ENCODE results near the gene ITSN2.

The ITSN2 gene

DNA sequence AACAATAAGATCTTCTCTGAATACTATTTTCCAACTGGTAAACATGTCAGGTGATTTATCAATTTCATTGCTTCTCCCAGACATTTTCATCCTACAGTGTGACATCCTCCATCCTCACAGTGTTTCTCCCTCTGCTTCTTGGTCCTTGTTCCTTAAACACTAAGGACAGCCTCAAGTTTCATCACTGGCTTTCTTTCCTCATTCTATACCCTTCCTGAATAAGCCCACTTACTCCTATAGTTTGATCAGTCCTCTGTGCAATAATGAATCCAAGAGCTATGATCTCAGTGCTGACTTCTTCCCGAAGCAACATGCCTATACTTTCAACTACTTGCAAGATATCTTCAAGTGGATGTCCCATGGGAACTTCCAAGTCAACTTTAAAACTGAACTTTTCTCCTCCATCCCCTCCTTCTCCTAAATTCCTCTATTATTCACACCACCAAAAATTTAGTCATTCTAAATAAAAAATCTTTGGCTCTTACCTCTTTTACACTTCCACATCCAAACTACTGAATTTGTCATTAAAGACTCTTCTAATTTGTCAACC, 97.8 kb downstream of the ITSN2 start:
- no peak for DNase-seq

DNA sequence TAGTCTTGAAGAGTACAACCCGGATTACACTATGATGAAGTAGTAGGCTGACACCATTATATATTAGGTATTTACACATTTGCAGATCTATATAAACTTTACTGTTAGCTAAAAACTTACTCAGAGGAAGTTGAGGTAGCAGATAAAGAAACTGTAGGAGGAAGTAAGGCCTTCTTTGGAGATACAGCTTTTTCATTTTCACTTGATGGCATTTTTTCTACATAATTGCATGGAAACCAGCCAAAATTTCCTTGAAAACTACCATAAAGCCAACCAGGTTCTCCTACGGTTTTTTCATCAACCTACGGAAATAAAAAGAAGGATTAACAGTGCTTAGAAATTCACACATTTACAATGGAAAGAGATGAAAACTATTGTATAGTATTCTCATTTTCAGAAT, 98.9 kb downstream of the ITSN2 start:
- DNase-seq, result no peak

DNA sequence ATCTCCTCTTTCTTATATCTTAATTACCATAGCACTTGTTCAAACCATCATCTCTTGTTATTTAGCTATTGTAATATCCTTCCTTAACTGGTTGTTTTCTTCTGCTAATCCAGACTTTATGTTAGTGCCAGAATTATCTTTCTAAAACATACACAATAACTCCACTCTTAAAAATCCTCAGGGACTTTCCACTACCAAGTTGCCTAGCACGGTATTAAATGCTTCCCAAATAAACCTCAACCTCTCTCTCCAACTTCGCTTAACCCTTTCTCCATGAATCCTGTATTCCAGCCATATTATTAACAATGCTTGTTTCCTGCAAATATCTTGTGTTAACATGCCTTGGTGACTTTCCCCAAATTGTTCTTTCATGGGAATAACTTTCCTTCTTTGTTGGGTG, 101.0 kb downstream of the ITSN2 start:
- DNase-seq, result no peak

DNA sequence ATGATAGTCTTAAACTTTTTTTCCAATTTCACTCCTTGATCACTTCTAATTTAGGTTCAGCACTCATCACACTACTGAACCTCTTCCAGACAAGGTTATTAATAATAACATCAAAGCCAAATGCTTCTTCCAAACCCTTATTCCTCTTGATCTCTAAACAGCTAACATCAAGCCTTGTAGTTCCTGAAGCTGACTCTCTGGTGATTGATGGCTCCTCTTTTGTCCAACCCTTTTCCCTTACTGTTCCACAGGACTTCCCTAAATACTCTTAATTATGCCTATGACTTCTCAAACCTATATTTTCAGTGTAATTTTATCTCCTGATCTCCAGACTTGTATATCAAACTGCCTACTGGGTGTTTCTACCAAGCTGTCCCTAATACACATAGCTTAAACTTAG, 101.6 kb downstream of the ITSN2 start:
- DNase-seq, result no peak

DNA sequence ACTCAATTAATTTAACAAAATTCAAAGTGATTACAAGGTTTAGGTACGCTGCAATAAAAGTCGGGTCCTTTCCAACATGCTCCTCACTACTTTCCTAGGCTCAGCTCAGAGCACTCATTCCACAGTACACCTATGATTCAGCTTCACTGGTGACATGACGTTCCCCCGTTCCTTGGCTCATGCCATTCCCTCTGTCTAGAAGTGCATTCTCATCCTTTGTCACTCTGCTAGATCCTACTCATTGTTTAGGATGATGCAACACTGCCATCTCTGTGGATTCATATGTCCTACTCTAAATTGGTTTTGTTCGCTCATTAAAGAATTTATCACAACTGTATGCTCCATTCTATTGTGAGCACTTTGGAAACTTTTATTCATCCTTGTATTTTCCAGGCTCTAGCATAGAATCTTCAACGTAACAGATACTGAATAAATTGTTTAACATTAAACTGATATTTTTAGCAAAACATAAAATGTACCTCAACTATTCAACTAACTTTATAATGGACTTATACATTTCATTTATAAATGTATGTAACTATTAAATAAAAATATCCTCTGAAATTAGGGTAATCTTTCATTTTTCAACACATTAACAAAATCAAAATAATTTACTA, 106.9 kb downstream of the ITSN2 start:
- no peak for DNase-seq

DNA sequence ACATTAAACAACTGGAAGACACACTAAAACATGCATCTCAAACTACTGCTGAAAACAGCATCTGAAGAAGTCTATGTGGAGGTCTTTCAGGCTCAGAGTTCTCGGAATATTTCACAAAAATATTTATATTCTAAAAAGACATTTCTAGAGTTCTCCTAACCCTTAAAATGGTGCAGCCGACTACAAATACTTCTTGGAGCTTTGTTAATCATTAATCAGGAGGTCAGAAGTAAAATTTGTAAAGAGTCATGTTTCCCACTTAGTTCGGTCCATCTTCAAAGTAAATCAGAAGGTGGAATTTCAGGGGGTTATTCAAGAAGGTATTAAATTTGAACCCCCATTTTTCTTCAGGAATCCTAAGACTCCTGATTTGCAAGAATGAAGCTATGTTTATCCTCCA, 112.7 kb downstream of the ITSN2 start:
- DNase-seq, result no peak

DNA sequence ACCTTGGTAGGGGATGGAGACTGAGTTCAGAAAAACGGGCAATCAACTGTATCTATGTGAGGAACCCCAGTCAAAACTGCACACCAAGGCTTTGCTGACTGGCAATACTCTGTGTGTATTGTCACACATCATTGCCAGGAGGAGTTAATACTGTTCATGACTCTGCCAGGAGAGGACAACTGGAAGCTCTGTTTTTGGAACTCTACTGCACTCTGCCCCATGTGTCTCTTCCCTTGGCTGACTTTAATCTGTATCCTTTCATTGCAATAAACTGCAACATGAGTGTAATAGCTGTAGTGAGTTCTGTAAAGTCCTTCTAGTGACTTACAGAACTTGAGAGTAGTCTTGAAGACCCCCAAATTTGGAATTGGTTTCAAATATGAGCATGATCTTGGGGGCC, 113.2 kb downstream of the ITSN2 start:
- no peak for DNase-seq

DNA sequence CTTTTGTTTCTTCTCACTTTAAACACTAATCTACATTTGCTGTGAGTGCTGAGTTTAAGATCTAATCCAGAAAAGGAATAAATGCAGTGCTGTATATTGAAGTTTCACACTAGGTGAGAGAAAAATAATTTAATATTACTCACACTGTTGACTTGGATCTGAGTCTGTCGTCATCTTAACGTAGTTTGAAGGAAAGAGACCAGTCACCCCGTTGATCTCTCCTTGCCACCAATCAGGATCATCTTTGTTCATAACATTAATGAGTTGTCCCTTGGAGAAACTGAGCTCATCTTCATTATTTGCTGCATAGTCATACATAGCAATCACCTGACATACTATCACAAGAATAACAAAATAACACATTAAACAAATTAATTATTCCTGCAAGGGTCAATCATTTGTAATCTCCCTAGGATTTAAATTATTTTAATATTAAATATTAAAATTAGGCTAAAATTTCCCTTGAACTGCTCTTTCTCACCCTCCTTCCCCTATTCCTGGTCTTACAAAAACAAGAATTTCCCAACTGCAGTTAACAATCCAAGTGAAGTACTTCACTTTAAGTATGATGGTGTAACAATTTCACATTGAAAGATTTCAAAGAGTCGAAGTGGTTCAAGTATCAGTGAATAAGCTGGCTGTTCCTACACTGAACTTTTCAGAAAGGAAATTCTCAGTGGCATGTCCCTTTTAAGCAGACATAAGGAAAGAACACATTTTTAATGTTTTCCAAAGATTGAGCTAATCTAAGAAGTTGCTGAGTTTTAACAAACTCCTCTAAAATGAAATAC, 114.2 kb downstream of the ITSN2 start:
- DNase-seq, result no peak

DNA sequence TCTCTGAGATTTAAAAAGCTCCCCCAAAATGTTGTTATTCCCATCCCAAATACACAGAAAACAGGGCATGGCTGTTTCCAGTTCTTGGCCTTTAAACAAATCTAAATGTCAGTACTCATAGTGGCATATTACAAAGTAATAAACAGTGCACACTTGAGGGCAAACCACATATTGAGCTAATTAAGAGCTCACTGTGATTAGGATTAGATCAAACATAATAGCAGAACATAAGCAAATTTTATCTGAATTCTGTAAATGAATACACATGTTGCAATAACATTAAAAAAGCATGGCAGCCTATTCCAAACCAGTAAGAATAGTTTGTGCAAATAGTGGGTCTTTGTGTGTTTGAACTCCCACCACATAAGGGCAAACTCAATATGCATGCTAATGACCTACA, 118.8 kb downstream of the ITSN2 start:
- no peak for DNase-seq

DNA sequence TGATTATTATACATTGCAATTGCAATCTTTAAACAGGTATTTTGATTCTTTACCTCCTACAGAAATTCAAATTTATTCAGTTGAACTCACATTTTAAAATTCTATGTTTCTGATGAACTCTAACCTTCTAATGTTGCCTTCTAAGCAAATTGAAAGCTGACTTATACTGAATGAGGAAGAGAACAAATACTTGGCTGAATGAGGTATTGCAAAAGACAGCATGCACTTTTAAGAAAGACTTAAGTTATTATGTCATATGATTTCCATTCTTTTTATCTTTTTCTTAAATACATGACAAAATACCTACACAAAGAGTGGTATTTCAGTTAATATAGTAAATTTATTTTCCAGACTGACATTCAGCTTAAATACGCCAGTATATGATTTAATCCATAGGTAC, 120.8 kb downstream of the ITSN2 start:
- DNase-seq, result no peak

DNA sequence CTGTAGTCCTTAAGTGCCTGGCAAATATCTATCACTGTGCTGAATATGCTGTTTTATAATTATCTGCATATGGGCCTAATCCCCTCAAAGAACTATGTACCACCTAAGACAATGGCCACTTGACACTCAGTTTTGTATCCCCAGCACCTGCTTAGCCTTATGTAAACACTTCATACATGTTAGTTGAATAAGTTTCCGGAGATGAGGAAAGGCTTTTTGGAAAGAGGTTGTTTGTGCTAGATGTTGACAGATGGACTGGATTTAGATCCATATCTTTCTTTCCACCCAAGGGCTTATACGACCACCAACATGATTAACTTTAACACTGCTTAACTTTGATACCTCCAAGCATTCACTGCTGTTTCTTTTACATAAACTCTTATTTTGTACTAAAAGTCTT, 122.2 kb downstream of the ITSN2 start:
- DNase-seq, result peak; percentile 50

DNA sequence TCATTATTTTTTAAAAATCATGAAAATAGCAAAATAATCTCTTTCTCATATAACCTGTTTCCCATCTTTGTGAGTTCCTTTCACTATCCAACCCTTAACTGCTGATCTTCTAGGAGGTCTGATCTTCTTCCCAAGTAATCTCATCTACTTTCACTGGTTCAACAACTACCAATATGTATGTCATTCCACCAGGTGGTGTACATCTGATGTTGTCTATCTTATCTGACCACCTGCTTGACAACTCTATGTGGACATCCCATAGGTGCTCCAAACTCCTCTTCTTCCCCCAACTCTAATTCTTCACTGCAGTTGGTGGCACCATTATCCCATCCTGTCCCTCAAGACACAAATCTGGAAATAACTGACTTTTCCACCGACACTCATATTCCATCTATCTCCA, 123.0 kb downstream of the ITSN2 start:
- no peak for DNase-seq

DNA sequence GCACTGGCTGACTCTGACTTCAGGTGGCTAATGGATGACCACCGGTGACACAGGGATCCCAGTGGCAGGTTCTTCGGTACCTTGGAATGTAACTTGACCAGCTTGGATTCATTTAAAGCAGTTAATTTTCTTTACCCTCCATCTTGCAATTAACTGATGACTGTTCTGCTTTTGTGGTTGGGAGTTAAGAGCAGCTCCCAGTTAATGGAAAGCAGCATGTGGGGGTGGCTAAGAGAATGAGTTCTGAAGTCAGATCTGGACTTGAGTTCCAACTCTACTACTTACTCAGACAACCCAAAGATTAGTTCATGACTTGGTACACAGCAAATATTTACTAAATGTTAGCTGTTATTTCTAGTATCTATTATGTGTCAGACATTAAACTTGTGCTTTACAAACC, 127.0 kb downstream of the ITSN2 start:
- no peak for DNase-seq

DNA sequence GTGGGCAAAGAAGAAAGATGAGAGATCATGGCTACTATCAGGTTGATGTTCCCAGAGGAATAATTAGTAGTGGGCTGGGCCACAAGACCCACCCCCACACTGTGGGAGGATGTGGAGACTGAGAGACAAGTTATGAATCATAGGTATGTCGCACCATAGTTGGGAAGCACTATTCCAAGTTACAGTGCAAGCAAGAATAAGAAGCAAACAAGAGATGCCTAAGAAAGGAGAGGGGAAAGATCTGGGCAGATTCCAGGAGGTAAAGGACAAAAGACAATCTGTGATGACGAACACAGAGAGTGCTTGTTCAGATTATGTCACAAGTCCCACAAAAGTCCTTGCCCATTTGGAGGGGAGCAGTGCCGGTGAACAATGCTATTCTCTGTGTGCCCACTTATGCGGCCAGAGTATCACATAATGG, 128.9 kb downstream of the ITSN2 start:
- no peak for DNase-seq

DNA sequence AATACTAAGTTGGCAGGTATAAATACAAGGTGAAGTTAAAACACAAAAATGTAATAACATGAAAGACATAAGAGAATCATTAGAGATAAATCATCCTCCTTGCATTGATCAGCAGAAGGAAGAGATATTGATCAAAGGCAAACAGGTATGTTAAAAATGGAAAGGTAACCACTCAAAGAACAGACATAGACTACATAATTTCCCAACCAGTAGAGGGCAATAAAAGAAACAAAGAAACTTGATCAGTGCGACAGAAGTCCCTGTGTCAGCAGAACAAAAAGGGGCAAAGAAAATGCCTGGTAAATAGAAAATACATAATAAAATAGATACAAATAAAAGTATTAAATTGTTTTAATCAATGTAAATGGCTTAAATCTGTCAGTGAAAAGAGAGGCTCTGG, 131.9 kb downstream of the ITSN2 start:
- DNase-seq, result no peak

DNA sequence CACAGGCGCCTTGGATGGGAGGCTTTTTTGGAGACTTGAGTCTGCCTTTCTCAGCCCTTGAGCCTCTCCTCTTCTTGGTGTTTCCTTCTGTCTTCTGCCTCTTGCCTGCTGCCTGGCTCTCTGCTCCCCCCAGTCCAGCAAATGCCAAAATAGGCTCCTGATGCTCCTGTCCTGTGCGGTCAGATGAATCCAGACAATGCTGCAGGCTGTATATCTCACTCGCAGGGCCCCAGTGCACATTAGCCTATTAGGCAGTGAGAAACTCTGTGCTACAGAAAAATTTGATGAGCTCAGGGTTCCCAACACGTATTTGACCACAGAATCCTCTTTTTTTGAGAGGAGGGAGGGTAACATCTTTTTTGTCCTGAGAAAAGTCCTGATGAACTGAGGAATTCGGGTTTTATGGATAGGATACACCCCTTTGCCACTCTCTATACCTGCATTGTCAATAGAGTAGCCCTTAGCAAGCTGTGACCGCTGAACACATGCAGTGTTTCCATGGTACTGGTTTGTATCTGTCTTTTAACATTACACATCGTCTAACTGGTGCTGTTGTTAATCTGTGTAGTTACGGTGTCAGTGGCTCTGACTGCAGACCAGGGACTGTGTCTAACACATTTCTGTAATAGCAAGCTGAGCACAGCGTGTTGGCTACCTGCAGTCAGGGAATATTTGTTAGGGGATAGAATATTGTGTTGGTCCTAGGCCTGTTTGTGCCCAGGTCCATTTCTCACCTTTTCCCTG, 134.7 kb downstream of the ITSN2 start:
- no peak for DNase-seq

DNA sequence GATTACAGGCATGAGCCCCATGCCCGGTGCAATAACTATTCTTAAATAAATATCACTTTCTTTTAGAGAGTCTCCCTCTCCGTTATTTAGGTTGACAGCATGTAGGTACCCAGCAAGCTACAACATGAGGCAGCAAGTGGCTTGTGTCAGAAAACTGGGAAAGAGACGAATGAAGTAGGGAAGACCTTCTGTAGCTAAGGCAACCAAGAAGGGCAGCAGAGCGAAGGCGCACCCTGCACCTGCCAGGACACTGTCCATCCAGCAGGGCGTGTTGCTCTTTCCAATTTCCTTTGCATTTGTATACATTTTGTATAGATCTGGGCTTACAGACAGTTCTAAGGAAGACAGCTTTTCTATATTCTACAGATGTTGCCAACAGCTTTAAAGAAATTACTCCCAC, 137.4 kb downstream of the ITSN2 start:
- no peak for DNase-seq

DNA sequence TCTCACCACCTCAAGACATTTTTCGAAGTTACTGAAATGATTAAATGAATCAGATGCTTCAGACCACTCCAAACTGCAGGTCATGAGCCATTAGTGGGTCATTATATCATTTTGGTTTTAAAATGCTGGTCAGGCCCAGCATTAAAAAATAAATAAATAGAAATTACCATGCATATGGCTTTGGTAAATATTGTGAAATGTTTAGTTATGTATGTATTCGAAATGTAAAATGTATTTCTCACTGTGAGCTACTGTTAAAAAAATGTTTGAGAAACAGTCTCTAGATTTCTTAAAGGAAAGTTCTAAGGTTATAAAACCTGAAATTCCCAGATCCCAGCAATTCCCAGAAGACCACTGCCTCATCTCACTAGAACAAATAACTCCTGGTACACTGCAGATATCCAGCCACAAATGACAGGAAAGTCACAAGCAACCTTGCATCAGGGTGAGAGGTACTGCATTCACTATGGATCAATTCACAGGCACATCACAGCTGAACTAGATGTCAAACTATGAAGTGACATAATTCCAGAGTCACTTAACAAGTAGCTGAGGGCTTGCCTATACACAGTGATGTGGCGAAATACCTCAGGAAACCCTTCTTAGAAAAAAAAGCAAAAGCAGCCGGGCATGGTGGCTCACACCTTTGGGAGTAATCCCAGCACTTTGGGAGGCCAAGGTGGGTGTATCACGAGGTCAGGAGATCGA, 138.8 kb downstream of the ITSN2 start:
- DNase-seq, result no peak

DNA sequence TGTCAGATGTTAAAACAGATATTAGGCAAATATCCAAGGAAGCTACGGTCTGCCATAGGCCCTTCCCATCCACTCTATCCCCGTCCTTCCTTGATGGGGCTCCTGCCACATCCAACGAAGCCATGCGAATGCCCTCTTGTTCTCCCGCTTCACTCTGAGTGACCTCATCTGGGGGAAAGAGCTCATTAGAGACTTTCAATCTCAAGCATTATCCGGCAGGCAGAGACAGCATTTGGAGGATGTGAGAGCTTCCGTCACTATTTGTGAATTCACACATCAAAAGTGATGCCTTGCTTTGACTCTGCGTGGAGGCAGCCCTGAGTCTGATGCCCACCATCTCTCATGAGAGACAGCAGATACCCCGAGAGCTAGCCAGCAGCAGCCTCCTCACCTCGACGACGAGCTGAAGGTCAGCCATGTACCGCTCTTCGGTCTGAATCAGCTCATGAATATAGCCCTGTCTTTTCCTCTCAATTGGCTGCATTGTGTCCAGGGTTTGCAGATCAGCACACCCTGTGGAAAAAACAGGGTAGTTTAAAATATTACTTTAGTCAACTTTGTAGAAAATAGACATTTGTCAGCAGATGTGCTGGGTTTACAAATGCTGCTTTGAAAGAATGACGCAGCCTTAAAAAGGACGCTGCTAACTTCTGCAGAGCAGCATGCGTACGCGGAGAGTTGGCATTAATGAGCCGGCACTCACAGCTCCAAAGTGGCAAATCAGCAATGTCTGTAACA, 139.6 kb downstream of the ITSN2 start:
- no peak for DNase-seq

DNA sequence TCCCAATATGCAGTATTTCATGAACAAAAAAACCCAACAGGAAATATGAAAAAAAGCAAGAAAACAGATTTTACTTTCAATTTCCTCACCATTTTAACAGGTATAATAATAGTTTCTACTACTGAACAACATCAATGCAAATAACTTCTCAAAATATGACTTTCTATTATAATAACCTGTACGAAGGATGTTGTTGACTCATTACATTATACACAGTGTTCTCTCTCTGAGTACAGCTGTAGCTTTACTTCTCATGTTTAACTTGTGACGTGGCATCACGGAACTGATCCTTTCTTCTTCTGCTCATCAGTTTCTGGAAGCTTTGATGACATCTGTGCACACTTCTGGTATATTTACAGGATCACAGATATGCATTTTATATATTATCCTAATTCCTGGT, 145.5 kb downstream of the ITSN2 start:
- DNase-seq, result no peak

DNA sequence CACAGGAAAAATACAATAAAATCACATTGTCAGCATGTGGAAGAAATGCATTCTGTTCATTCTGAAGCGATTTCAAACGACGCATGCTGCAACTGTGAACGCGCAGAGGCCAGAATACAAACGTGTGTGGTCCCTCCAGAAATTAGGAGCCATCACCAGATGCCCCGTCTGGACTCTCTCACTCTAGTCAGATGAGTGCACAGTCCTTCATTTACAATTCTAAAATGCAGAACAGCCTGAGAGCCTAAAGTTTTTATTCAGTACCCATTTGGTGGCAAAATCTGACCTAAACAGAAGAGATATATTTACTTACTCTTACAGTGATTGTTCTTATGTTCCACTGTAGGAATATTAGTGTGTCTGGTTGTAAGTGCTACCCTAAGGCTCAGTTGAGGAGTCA, 148.9 kb downstream of the ITSN2 start:
- no peak for DNase-seq

DNA sequence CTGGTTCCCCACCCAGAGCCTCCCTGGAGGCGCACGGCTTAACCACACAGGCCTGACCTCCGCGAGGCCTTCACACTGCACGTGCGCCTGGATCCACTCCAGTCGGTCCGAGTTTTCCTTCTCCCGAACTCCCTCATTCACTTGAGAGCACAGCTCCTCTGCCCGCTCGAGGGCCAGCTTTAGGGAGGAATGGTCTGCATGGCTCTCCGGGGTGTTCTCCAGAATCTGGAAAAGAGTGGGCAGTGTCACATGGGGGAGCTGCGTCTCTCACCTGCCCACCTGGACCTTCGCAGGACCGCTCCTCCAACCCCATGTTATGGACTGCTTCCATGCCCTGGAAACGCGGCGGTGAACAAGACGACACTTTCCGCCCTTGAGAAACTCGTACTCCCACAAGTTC, 149.6 kb downstream of the ITSN2 start:
- DNase-seq, result no peak

DNA sequence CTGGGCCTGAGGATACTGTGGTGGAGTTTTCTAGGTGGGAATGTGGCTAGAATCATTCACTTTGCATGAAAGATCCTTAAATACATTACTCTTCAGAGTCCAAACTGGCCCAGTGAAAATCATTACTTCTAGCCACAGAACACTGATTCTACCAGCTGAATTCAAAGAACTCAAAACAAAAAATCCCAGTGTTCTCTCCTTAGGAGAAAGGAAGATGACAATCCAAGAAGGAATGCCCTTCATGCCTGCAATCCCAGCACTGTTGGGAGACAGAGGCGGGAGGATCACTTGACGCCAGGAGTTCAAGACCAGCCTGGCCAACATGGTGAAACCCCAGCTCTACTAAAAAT, 150.3 kb downstream of the ITSN2 start:
- no peak for DNase-seq

Data from NCI-H187 treated with DMSO at 0.1 percent for 48 hours (cell line).